GM18517 (cell line): ENCODE measurements around the gene ST3GAL3.
"Not testable (repeated sequence)": the region's sequence is repeated elsewhere in the genome, so short reads cannot be mapped to it uniquely, and the experiment has no call there.

Source experiments
- ATAC-seq: cut with Tn5 transposase; IDR thresholded peaks from one replicate; pipeline ENCODE4 v1.9.1; 2021; ENCODE audit warnings: mild to moderate bottlenecking, moderate library complexity; ENCODE audit not compliant: unreplicated experiment

The ST3GAL3 gene

GRCh38 chr1:43754892-43755291, 47.6 kb downstream of the ST3GAL3 start:
- no peak for ATAC-seq

GRCh38 chr1:43757343-43758053, 50.2 kb downstream of the ST3GAL3 start:
- ATAC-seq = no peak

GRCh38 chr1:43760745-43761317, 53.5 kb downstream of the ST3GAL3 start:
- no peak for ATAC-seq

- no peak for ATAC-seq
Measured at GRCh38 chr1:43763497-43763973, 56.2 kb downstream of the ST3GAL3 start.

- no peak for ATAC-seq
Measured at GRCh38 chr1:43764581-43764980, 57.2 kb downstream of the ST3GAL3 start.

GRCh38 chr1:43766086-43766784, 58.9 kb downstream of the ST3GAL3 start:
- no peak for ATAC-seq

- no peak for ATAC-seq
Measured at GRCh38 chr1:43766818-43767525, 59.6 kb downstream of the ST3GAL3 start.

- no peak for ATAC-seq
Measured at GRCh38 chr1:43768168-43768567, 60.8 kb downstream of the ST3GAL3 start.

GRCh38 chr1:43769350-43769908, 62.1 kb downstream of the ST3GAL3 start:
- ATAC-seq = no peak

GRCh38 chr1:43770111-43770510, 62.8 kb downstream of the ST3GAL3 start:
- no peak for ATAC-seq

- no peak for ATAC-seq
Measured at GRCh38 chr1:43772978-43773377, 65.6 kb downstream of the ST3GAL3 start.

GRCh38 chr1:43773821-43774220, 66.5 kb downstream of the ST3GAL3 start:
- no peak for ATAC-seq

- no peak for ATAC-seq
Measured at GRCh38 chr1:43774359-43774758, 67.0 kb downstream of the ST3GAL3 start.

- ATAC-seq = no peak
Measured at GRCh38 chr1:43776043-43776761, 68.9 kb downstream of the ST3GAL3 start.

GRCh38 chr1:43777916-43778315, 70.6 kb downstream of the ST3GAL3 start:
- ATAC-seq = not testable (repeated sequence)

GRCh38 chr1:43779266-43779665, 71.9 kb downstream of the ST3GAL3 start:
- ATAC-seq = no peak

GRCh38 chr1:43779805-43780403, 72.6 kb downstream of the ST3GAL3 start:
- no peak for ATAC-seq

GRCh38 chr1:43781574-43781973, 74.2 kb downstream of the ST3GAL3 start:
- no peak for ATAC-seq

- ATAC-seq = no peak
Measured at GRCh38 chr1:43783096-43783670, 75.8 kb downstream of the ST3GAL3 start.
